K562 (cell line): ENCODE measurements around the gene PLA2G4F. TPM values are rescaled to one million over a fixed set of nuclear protein-coding genes. Genes with fewer than 3 reads are reported as not detected.
A peak's percentile ranks its signal among the peaks of the same experiment; 100 is the strongest.

Experiments
- ATAC-seq: fragments of 200-7000 bp; cut with Tn5 transposase; 3 replicates; pipeline ENCODE4 v1.9.1; 2020; ENCODE audit warnings: moderate library complexity
- BruUV-seq: library from RNA; stranded (reverse); fragments of 400-500 nt; replicated peaks from 2 replicates; lab custom pipeline; 2021; lab: Mats Ljungman, UMichigan
- CTCF ChIA-PET: fragments of 300-600 bp; formaldehyde crosslinking; extraction: SDS; loops from one replicate; lab custom pipeline; 2021; ENCODE audit warnings: low intra/inter-chr PET ratio; lab: Yijun Ruan, JAX
- POLR2A ChIA-PET: fragments of 300-600, 350-650 bp; sonication (Branson Sonifier 250); formaldehyde crosslinking; extraction: SDS; loops from one replicate; lab custom pipeline; 2021; ENCODE audit warnings: antibody characterized with exemption, inconsistent platforms; lab: Yijun Ruan, JAX
- DNase-seq, 4 experiments: peaks; one replicate each; pipeline versions ENCODE4 v3.0.0 to v3.0.0-alpha.2; 2011 to 2018; ENCODE audit warnings: low spot score in 3 of 4, mixed read lengths in 3 of 4; ENCODE audit errors: extremely low read depth in 1 of 4
- FAIRE-seq: peaks from 2 replicates; lab custom pipeline; 2011; peaks lifted over from hg19 to GRCh38; lab: Jason Lieb, UNC
- H2AFZ ChIP-seq: 2 replicates; pipeline ENCODE4 v1.6.0; 2011; ENCODE audit warnings: low read depth, low read length, control low read depth, inconsistent platforms
- H3K27ac ChIP-seq: fragments of 200-600 bp; 3 replicates; pipeline ENCODE4 v1.8.0; 2011; ENCODE audit warnings: low read depth, mild to moderate bottlenecking, control low read depth, inconsistent platforms, low read length, moderate library complexity, mixed read lengths; ENCODE audit errors: extremely low read depth
- H3K27me3 ChIP-seq, 2 experiments: fragments of 300-600 bp in 1 of 2; 2 replicates in 1 of 2; 3 replicates in 1 of 2; pipeline versions ENCODE4 v1.6.0 to v1.8.0; 2011; ENCODE audit warnings: inconsistent platforms in 2 of 2, low read length in 2 of 2, mild to moderate bottlenecking in 1 of 2, mixed read lengths in 1 of 2, moderate library complexity in 1 of 2; ENCODE audit not compliant: control insufficient read depth in 2 of 2, insufficient read depth in 2 of 2
- H3K36me3 ChIP-seq: fragments of 300-600 bp; 3 replicates; pipeline ENCODE4 v1.8.0; 2011; ENCODE audit warnings: mild to moderate bottlenecking, low read length, inconsistent platforms; ENCODE audit not compliant: control insufficient read depth, insufficient read depth
- H3K4me1 ChIP-seq, 2 experiments: fragments of 200-600 bp in 1 of 2; replicated peaks in 1 of 2; 2 replicates in 1 of 2; 3 replicates in 1 of 2; pipeline versions ENCODE4 v1.5.1 to v1.8.0; 2011; ENCODE audit warnings: inconsistent platforms in 2 of 2, low read length in 2 of 2, mild to moderate bottlenecking in 1 of 2, mixed read lengths in 1 of 2, moderate library complexity in 1 of 2; ENCODE audit not compliant: control insufficient read depth in 2 of 2, insufficient read depth in 2 of 2
- H3K4me2 ChIP-seq: 2 replicates; pipeline ENCODE4 v1.6.1; 2011; ENCODE audit warnings: low read length, control low read depth, inconsistent platforms, mixed read lengths; ENCODE audit not compliant: insufficient read depth
- H3K4me3 ChIP-seq: fragments of 200-600 bp; sonication (generic), shearing (Covaris generic); 2 replicates; pipeline ENCODE4 v1.5.1; 2016; ENCODE audit warnings: control low read depth, inconsistent platforms
- H3K79me2 ChIP-seq: fragments of 200-600 bp; 3 replicates; pipeline ENCODE4 v1.8.0; 2011; ENCODE audit warnings: low read length, inconsistent platforms; ENCODE audit not compliant: control insufficient read depth, insufficient read depth
- H3K9ac ChIP-seq, 2 experiments: 2 replicates each; pipeline versions ENCODE4 v1.6.0 to v1.6.1; 2011; ENCODE audit warnings: low read depth in 2 of 2, low read length in 2 of 2, control low read depth in 1 of 2, inconsistent platforms in 1 of 2, mild to moderate bottlenecking in 1 of 2, mixed read lengths in 1 of 2; ENCODE audit not compliant: insufficient read depth in 1 of 2
- H3K9me1 ChIP-seq: one replicate; pipeline ENCODE4 v1.6.0; 2011; ENCODE audit warnings: inconsistent platforms, mild to moderate bottlenecking, low read length, moderate library complexity; ENCODE audit not compliant: control insufficient read depth, insufficient read depth
- H3K9me3 ChIP-seq: replicated peaks from 2 replicates; pipeline ENCODE4 v1.5.1; 2011; ENCODE audit warnings: low read depth, low read length, inconsistent platforms; ENCODE audit not compliant: control insufficient read depth, insufficient read depth
- H4K20me1 ChIP-seq: replicated peaks from 2 replicates; pipeline ENCODE4 v1.6.1; 2011; ENCODE audit warnings: low read length, inconsistent platforms, mixed read lengths; ENCODE audit not compliant: control insufficient read depth, insufficient read depth
- MCM7 ChIP-seq, 2 experiments: fragments of 450-650 bp; IDR thresholded peaks; 2 replicates each; pipeline ENCODE4 v1.6.1; 2016 to 2018
- TEAD4 ChIP-seq, 2 experiments: sonication (generic) in 1 of 2; formaldehyde crosslinking in 1 of 2; IDR thresholded peaks; 2 replicates each; pipeline versions ENCODE4 v1.6.1 to v1.8.0; 2012 to 2022; ENCODE audit warnings: borderline replicate concordance in 1 of 2, inconsistent platforms in 1 of 2, low read length in 1 of 2, mild to moderate bottlenecking in 1 of 2, missing genetic modification reagents in 1 of 2
- WGBS: fragments of 100-300 bp; shearing (Covaris generic); methylation state at CpG from one replicate; pipeline ENCODE4 v1.1.6; 2016; ENCODE audit warnings: low coverage, mixed read lengths; ENCODE audit not compliant: insufficient coverage; ENCODE audit errors: missing lambda C conversion rate; 5-methylcytosine and 5-hydroxymethylcytosine counted together
- in situ Hi-C: fragments of 300-500 bp; cut with MboI; formaldehyde crosslinking; loops from 4 replicates; pipeline ENCODE4 v1.15.0; 2018; ENCODE audit warnings: inconsistent platforms, mixed read lengths
- intact Hi-C: fragments of 100-400 bp; cut with micrococcal nuclease; formaldehyde crosslinking; loops from 2 replicates; pipeline ENCODE4 v1.14.2; 2022
- polyA plus RNA-seq, 8 experiments: library from polyadenylated mRNA; depleted of rRNA in 4 of 8; stranded (reverse) in 5 of 8; unstranded in 3 of 8; fragments of >200 nt; fragmentation: Nextera tagmentation in 2 of 8; fragmentation: Illumina TruSeq in 1 of 8; extraction: Ambion mirVana in 2 of 8; extraction: Trizol in 1 of 8; gene quantifications; 2 replicates each; pipeline versions ENCODE4 v1.2.1 to v1.2.3, GENCODE V29; 2011 to 2014; ENCODE audit warnings: inconsistent platforms in 1 of 8, missing spikeins in 1 of 8
- total RNA-seq, 7 experiments: library from RNA; depleted of rRNA in 6 of 7; stranded (reverse); fragments of >200 nt in 6 of 7; fragmentation: Illumina TruSeq in 2 of 7; extraction: Trizol in 2 of 7; gene quantifications; 2 replicates each; pipeline versions ENCODE4 v1.2.1 to v1.2.3, GENCODE V29; 2011 to 2021; ENCODE audit warnings: low replicate concordance in 1 of 7
- TF ChIP-seq, protein P1 (sequence below): fragments of 450-650 bp; IDR thresholded peaks from 2 replicates; pipeline ENCODE4 v1.6.1; 2018; ENCODE audit not compliant: partially characterized antibody

The PLA2G4F gene
- total and polyA plus RNA-seq, 9 of the 15 experiments (the other 6 are each of a cell fraction or from before 2014, with no cell fraction given), result 0.02 TPM; not detected in 8

- Histone ChIP-seq H2AFZ (no peak overlapping the region), H3K4me2 (no peak overlapping the region), H3K36me3 (peaks cover 53% of the 10 kb centered on the region), H3K9me1 (no peaks in the 10 kb centered on the region), H3K79me2 (no peaks in the 10 kb centered on the region), H3K27ac (no peak overlapping the region), H3K9me3 (no peaks in the 10 kb centered on the region), H4K20me1 (no peaks in the 10 kb centered on the region), H3K27me3 (no peaks in the 10 kb centered on the region), H3K4me3 (no peak overlapping the region), H3K4me1 (no peaks in the 10 kb centered on the region; a peak in 2 of 5 replicates), H3K9ac (no peak overlapping the region)
- ChIA-PET CTCF (no interaction called here), POLR2A (no interaction called here)
- ATAC-seq (no peak), DNase-seq (no peak), FAIRE-seq (peak; percentile 58)
- TF ChIP-seq, protein P1, sequence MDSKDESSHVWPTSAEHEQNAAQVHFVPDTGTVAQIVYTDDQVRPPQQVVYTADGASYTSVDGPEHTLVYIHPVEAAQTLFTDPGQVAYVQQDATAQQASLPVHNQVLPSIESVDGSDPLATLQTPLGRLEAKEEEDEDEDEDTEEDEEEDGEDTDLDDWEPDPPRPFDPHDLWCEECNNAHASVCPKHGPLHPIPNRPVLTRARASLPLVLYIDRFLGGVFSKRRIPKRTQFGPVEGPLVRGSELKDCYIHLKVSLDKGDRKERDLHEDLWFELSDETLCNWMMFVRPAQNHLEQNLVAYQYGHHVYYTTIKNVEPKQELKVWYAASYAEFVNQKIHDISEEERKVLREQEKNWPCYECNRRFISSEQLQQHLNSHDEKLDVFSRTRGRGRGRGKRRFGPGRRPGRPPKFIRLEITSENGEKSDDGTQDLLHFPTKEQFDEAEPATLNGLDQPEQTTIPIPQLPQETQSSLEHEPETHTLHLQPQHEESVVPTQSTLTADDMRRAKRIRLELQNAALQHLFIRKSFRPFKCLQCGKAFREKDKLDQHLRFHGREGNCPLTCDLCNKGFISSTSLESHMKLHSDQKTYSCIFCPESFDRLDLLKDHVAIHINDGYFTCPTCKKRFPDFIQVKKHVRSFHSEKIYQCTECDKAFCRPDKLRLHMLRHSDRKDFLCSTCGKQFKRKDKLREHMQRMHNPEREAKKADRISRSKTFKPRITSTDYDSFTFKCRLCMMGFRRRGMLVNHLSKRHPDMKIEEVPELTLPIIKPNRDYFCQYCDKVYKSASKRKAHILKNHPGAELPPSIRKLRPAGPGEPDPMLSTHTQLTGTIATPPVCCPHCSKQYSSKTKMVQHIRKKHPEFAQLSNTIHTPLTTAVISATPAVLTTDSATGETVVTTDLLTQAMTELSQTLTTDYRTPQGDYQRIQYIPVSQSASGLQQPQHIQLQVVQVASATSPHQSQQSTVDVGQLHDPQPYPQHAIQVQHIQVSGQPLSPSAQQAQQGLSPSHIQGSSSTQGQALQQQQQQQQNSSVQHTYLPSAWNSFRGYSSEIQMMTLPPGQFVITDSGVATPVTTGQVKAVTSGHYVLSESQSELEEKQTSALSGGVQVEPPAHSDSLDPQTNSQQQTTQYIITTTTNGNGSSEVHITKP, result peak; percentile 80
- peak; percentile 20; the same call in 1 of the 2 replicates for TF ChIP-seq TEAD4 (IDR thresholded peaks at IDR 0.05; ENCODE audit: low read length)
- no peak for TF ChIP-seq TEAD4 (CRISPR knock-in tag; IDR thresholded peaks at IDR 0.05; ENCODE audit: borderline replicate concordance)
- TF ChIP-seq MCM7 (IDR thresholded peaks at IDR 0.05), result no peak
- intact Hi-C loops, result no loop called here
- in situ Hi-C loops, result no loop called here
- WGBS, result 48% methylated on average over 5 of the region's 5 CpGs
- no TSS peak for BruUV-seq
Observed at GRCh38 chr15:42175671-42176070, 19.2 kb upstream of the PLA2G4F start.
